HCT116 (cell line): Measurements from ENCODE around the gene KRTAP6-3. TPM values are rescaled to one million over a fixed set of nuclear protein-coding genes. Genes with fewer than 3 reads are reported as not detected.

Experiments used
- ATAC-seq: fragments of 200-7000 bp; cut with Tn5 transposase; 2 replicates; pipeline ENCODE4 v1.9.1; 2020; ENCODE audit warnings: mild to moderate bottlenecking, moderate library complexity
- BruUV-seq: library from RNA; stranded (reverse); fragments of 400-500 nt; replicated peaks from 2 replicates; lab custom pipeline; 2021; lab: Mats Ljungman, UMichigan
- CTCF ChIA-PET: fragments of 300-600 bp; sonication (Branson Sonifier 250); formaldehyde crosslinking; loops from one replicate; lab custom pipeline; 2021; ENCODE audit warnings: antibody characterized with exemption; lab: Charles Lee
- POLR2A ChIA-PET: fragments of 300-600, 350-600 bp; sonication (Branson Sonifier 250); formaldehyde crosslinking; loops from one replicate; lab custom pipeline; 2021; ENCODE audit warnings: antibody characterized with exemption; lab: Charles Lee
- RAD21 ChIA-PET, 2 experiments: fragments of 300-600 bp; sonication (Branson Sonifier 250); formaldehyde crosslinking; loops; one replicate each; lab custom pipeline; 2023; ENCODE audit warnings: low total read pairs in 2 of 2; ENCODE audit not compliant: uncharacterized antibody in 2 of 2, unreplicated experiment in 2 of 2, low non-redundant PET in 1 of 2; lab: Charles Lee
- DNase-seq: peaks from one replicate; pipeline ENCODE4 v3.0.0-alpha.2; 2010; ENCODE audit warnings: low read depth, low spot score
- H2AFZ ChIP-seq: fragments of 200-600 bp; shearing (Covaris generic), sonication (generic); 2 replicates; pipeline ENCODE4 v1.6.1; 2017; ENCODE audit warnings: low read depth, mixed run types, mixed read lengths, antibody characterized with exemption, low read length; ENCODE audit not compliant: poor library complexity, severe bottlenecking
- H3K27ac ChIP-seq: 2 replicates; pipeline ENCODE4 v1.5.1; 2012; ENCODE audit warnings: low read depth, low read length
- H3K27me3 ChIP-seq: fragments of 200-600 bp; sonication (generic); 2 replicates; pipeline ENCODE4 v1.6.1; 2016; ENCODE audit warnings: mixed run types, low read length, mixed read lengths; ENCODE audit not compliant: insufficient read depth
- H3K36me3 ChIP-seq, 2 experiments: fragments of 200-500 bp in 1 of 2; fragments of 200-600 bp in 1 of 2; sonication (Bioruptor generic) in 1 of 2; sonication (generic) in 1 of 2; 2 replicates each; pipeline versions ENCODE4 v1.5.1 to v1.6.1; 2014 to 2016; ENCODE audit warnings: low read length in 2 of 2, inconsistent platforms in 1 of 2, mixed read lengths in 1 of 2, mixed run types in 1 of 2; ENCODE audit not compliant: insufficient read depth in 2 of 2, control insufficient read depth in 1 of 2
- H3K4me1 ChIP-seq, 2 experiments: fragments of 200-600 bp in 1 of 2; sonication (generic) in 1 of 2; 2 replicates each; pipeline versions ENCODE4 v1.5.1 to v1.6.1; 2012 to 2017; ENCODE audit warnings: low read length in 2 of 2, inconsistent platforms in 1 of 2, mild to moderate bottlenecking in 1 of 2, mixed read lengths in 1 of 2, mixed run types in 1 of 2, moderate library complexity in 1 of 2; ENCODE audit not compliant: insufficient read depth in 2 of 2, control insufficient read depth in 1 of 2
- H3K4me2 ChIP-seq: fragments of 200-600 bp; sonication (generic); 2 replicates; pipeline ENCODE4 v1.6.1; 2017; ENCODE audit warnings: mixed run types, low read length, mixed read lengths
- H3K4me3 ChIP-seq, 2 experiments: fragments of 200-600 bp in 1 of 2; sonication (generic) in 1 of 2; replicated peaks in 1 of 2; 2 replicates each; pipeline ENCODE4 v1.5.1; 2011 to 2016; ENCODE audit warnings: low read length in 2 of 2, control low read depth in 1 of 2, low read depth in 1 of 2, mild to moderate bottlenecking in 1 of 2, mixed read lengths in 1 of 2, mixed run types in 1 of 2
- H3K79me2 ChIP-seq: fragments of 200-600 bp; sonication (generic); 2 replicates; pipeline ENCODE4 v1.6.1; 2017; ENCODE audit warnings: mild to moderate bottlenecking, mixed run types, low read length, moderate library complexity, mixed read lengths; ENCODE audit not compliant: insufficient read depth
- H3K9ac ChIP-seq: fragments of 200-600 bp; sonication (generic); 2 replicates; pipeline ENCODE4 v1.6.1; 2016; ENCODE audit warnings: low read length, mixed read lengths
- H3K9me2 ChIP-seq: fragments of 200-600 bp; sonication (generic), shearing (Covaris generic); 2 replicates; pipeline ENCODE4 v1.6.1; 2017; ENCODE audit warnings: mixed run types, mild to moderate bottlenecking, moderate library complexity; ENCODE audit not compliant: insufficient read depth
- H3K9me3 ChIP-seq, 2 experiments: fragments of 200-500 bp in 1 of 2; fragments of 200-600 bp in 1 of 2; sonication (Bioruptor generic) in 1 of 2; sonication (generic) in 1 of 2; 2 replicates each; pipeline ENCODE4 v1.6.1; 2014 to 2017; ENCODE audit warnings: low read length in 2 of 2, mixed read lengths in 2 of 2, inconsistent platforms in 1 of 2, low read depth in 1 of 2, mild to moderate bottlenecking in 1 of 2, mixed run types in 1 of 2, moderate library complexity in 1 of 2; ENCODE audit not compliant: control insufficient read depth in 1 of 2, insufficient read depth in 1 of 2
- H4K20me1 ChIP-seq: fragments of 200-600 bp; sonication (generic), shearing (Covaris generic); 2 replicates; pipeline ENCODE4 v1.6.1; 2017; ENCODE audit warnings: mixed run types, mild to moderate bottlenecking, moderate library complexity; ENCODE audit not compliant: insufficient read depth
- CBX3 ChIP-seq: IDR thresholded peaks from 2 replicates; pipeline ENCODE4 v1.6.1; 2012; ENCODE audit warnings: low read depth
- CEBPB ChIP-seq: IDR thresholded peaks from 2 replicates; pipeline ENCODE4 v1.6.1; 2012; ENCODE audit warnings: low read depth
- EGR1 ChIP-seq: IDR thresholded peaks from 2 replicates; pipeline ENCODE4 v1.6.1; 2012; ENCODE audit warnings: low read depth
- ELF1 ChIP-seq: IDR thresholded peaks from 2 replicates; pipeline ENCODE4 v1.6.1; 2012; ENCODE audit warnings: low read depth, borderline replicate concordance
- EZH2 ChIP-seq: fragments of 200-600 bp; sonication (generic); IDR thresholded peaks from 2 replicates; pipeline ENCODE4 v1.6.1; 2017; ENCODE audit warnings: antibody characterized with exemption, mixed run types
- JUND ChIP-seq: IDR thresholded peaks from 2 replicates; pipeline ENCODE4 v1.6.1; 2012
- POLR2A ChIP-seq: IDR thresholded peaks from 2 replicates; pipeline ENCODE4 v1.7.0; 2011; ENCODE audit warnings: borderline replicate concordance; ENCODE audit not compliant: insufficient read depth, insufficient read length; ENCODE audit errors: extremely low read depth
- POLR2AphosphoS5 ChIP-seq: IDR thresholded peaks from 2 replicates; pipeline ENCODE4 v1.6.1; 2011; ENCODE audit warnings: mild to moderate bottlenecking, low read depth, low read length, moderate library complexity
- RAD21 ChIP-seq: IDR thresholded peaks from 2 replicates; pipeline ENCODE4 v1.6.1; 2012; ENCODE audit warnings: low read depth, mild to moderate bottlenecking
- REST ChIP-seq: IDR thresholded peaks from 2 replicates; pipeline ENCODE4 v1.6.1; 2012; ENCODE audit warnings: low read depth
- SP1 ChIP-seq: IDR thresholded peaks from 2 replicates; pipeline ENCODE4 v1.6.1; 2012; ENCODE audit warnings: low read depth
- TCF7L2 ChIP-seq: IDR thresholded peaks from 2 replicates; pipeline ENCODE4 v1.7.0; 2011; ENCODE audit warnings: borderline replicate concordance, inconsistent platforms; ENCODE audit not compliant: insufficient read depth, insufficient read length; ENCODE audit errors: extremely low read depth
- YY1 ChIP-seq: IDR thresholded peaks from 2 replicates; pipeline ENCODE4 v1.6.1; 2011; ENCODE audit warnings: low read length, low read depth, moderate library complexity, mild to moderate bottlenecking; ENCODE audit not compliant: insufficient replicate concordance; ENCODE audit errors: extremely low read depth
- ZFX ChIP-seq: fragments of 450-650 bp; IDR thresholded peaks from 2 replicates; pipeline ENCODE4 v1.6.1; 2017
- ZNF274 ChIP-seq: fragments of 200-500 bp; sonication (Bioruptor generic); IDR thresholded peaks from 2 replicates; pipeline ENCODE4 v1.6.1; 2014; ENCODE audit warnings: mild to moderate bottlenecking, low read depth, low read length, inconsistent platforms
- intact Hi-C: fragments of 100-400 bp; cut with micrococcal nuclease; formaldehyde crosslinking; loops from 2 replicates; pipeline ENCODE4 v1.10.0; 2022
- total RNA-seq: library from RNA; stranded (reverse); gene quantifications from one replicate; pipeline ENCODE4 v1.2.1, GENCODE V29; 2021; ENCODE audit not compliant: unreplicated experiment
- TF ChIP-seq, protein P1 (sequence below), 3 experiments: fragments of 200-600 bp in 1 of 3; sonication (generic) in 1 of 3; IDR thresholded peaks in 2 of 3; conservative IDR thresholded peaks in 1 of 3; 2 replicates each; pipeline ENCODE4 v1.5.1; 2012 to 2017; ENCODE audit warnings: low read depth in 2 of 3, low read length in 2 of 3, antibody characterized with exemption in 1 of 3, borderline replicate concordance in 1 of 3, control low read depth in 1 of 3, mild to moderate bottlenecking in 1 of 3, mixed read lengths in 1 of 3, mixed run types in 1 of 3, moderate library complexity in 1 of 3; ENCODE audit not compliant: insufficient read depth in 1 of 3
- TF ChIP-seq, protein P2 (sequence below): IDR thresholded peaks from 2 replicates; pipeline ENCODE4 v1.6.1; 2012

KRTAP6-3 gene
- total RNA-seq, 1 experiment from 2014 or later, result not detected

- Histone ChIP-seq H3K27me3 (no peaks in the 10 kb centered on the region), H3K36me3 (no peaks in the 10 kb centered on the region), H3K9me2 (no peaks in the 10 kb centered on the region), H4K20me1 (no peaks in the 10 kb centered on the region), H3K79me2 (no peaks in the 10 kb centered on the region), H3K4me2 (no peak overlapping the region), H3K27ac (no peak overlapping the region), H3K9ac (no peak overlapping the region), H2AFZ (no peak overlapping the region)
- ATAC-seq, result no peak
- ChIA-PET POLR2A (no interaction called here), CTCF (no interaction called here)
- intact Hi-C loops, result no loop called here
- BruUV-seq, result no TSS peak
- no peak for TF ChIP-seq TCF7L2
- TF ChIP-seq, protein P1, sequence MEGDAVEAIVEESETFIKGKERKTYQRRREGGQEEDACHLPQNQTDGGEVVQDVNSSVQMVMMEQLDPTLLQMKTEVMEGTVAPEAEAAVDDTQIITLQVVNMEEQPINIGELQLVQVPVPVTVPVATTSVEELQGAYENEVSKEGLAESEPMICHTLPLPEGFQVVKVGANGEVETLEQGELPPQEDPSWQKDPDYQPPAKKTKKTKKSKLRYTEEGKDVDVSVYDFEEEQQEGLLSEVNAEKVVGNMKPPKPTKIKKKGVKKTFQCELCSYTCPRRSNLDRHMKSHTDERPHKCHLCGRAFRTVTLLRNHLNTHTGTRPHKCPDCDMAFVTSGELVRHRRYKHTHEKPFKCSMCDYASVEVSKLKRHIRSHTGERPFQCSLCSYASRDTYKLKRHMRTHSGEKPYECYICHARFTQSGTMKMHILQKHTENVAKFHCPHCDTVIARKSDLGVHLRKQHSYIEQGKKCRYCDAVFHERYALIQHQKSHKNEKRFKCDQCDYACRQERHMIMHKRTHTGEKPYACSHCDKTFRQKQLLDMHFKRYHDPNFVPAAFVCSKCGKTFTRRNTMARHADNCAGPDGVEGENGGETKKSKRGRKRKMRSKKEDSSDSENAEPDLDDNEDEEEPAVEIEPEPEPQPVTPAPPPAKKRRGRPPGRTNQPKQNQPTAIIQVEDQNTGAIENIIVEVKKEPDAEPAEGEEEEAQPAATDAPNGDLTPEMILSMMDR (IDR thresholded peaks at IDR 0.05 in 2 of 3, conservative IDR thresholded peaks at IDR 0.05 in 1 of 3; ENCODE audit: borderline replicate concordance in 1 of 3, insufficient read depth in 1 of 3, low read depth in 2 of 3, low read length in 2 of 3), result no peak
- no peak for TF ChIP-seq POLR2AphosphoS5
- TF ChIP-seq ZNF274, result no peak
- no peak for TF ChIP-seq POLR2A
- TF ChIP-seq CBX3, result no peak
- TF ChIP-seq, protein P2, sequence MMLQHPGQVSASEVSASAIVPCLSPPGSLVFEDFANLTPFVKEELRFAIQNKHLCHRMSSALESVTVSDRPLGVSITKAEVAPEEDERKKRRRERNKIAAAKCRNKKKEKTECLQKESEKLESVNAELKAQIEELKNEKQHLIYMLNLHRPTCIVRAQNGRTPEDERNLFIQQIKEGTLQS, result no peak
- no peak for TF ChIP-seq RAD21
- TF ChIP-seq ELF1, result no peak
- TF ChIP-seq, all 23 proteins: peak for 0
- H3K4me3 ChIP-seq, result no peak overlapping the region
- no peak for DNase-seq
- H3K9me3 ChIP-seq, result peaks cover 15 to 26% of the 10 kb centered on the region in 2 experiments; a peak in 2 of 4 replicates
- RAD21 ChIA-PET, result no interaction called here
- H3K4me1 ChIP-seq, result no peaks in the 10 kb centered on the region
Measured at GRCh38 chr21:30628109-30628508, 35.9 kb downstream of the KRTAP6-3 start.

GRCh38 chr21:30629200-30629599 lies 37.0 kb downstream of the KRTAP6-3 start:
- Histone ChIP-seq H3K9ac (no peak overlapping the region), H3K36me3 (no peaks in the 10 kb centered on the region), H2AFZ (no peak overlapping the region), H3K4me1 (no peaks in the 10 kb centered on the region), H4K20me1 (no peaks in the 10 kb centered on the region), H3K27me3 (no peaks in the 10 kb centered on the region), H3K9me3 (peaks cover 15 to 26% of the 10 kb centered on the region in 2 experiments; a peak in 2 of 4 replicates), H3K27ac (no peak overlapping the region), H3K9me2 (no peaks in the 10 kb centered on the region), H3K4me2 (no peak overlapping the region), H3K4me3 (no peak overlapping the region), H3K79me2 (no peaks in the 10 kb centered on the region)
- ATAC-seq, result no peak
- DNase-seq, result no peak
- intact Hi-C loops, result no loop called here
- ChIA-PET CTCF (no interaction called here), POLR2A (no interaction called here), RAD21 (no interaction called here)
- BruUV-seq, result no TSS peak
- TF ChIP-seq JUND (no peak), SP1 (no peak), CEBPB (no peak), EGR1 (no peak), EZH2 (no peak), ELF1 (no peak), POLR2AphosphoS5 (no peak), TCF7L2 (no peak), RAD21 (no peak), REST (no peak), YY1 (no peak), ZFX (no peak)
